Upper lobe of right lung (tissue), 1 donor: ENCODE measurements around the gene GRK5. TPM values are rescaled to one million over a fixed set of nuclear protein-coding genes. Genes with fewer than 3 reads are reported as not detected.

Source experiments
- ATAC-seq: fragments of 200-7000 bp; cut with Tn5 transposase; one replicate; pipeline ENCODE4 v1.9.1; 2020; ENCODE audit warnings: mild to moderate bottlenecking, moderate library complexity
- DNase-seq: peaks from one replicate; pipeline ENCODE4 v3.0.0-alpha.2; 2020
- H3K27ac ChIP-seq: fragments of 200-600 bp; one replicate; pipeline ENCODE4 v1.8.0; 2022
- H3K27me3 ChIP-seq: fragments of 200-600 bp; one replicate; pipeline ENCODE4 v1.8.0; 2022; ENCODE audit warnings: mild to moderate bottlenecking
- H3K36me3 ChIP-seq: fragments of 200-600 bp; one replicate; pipeline ENCODE4 v1.8.0; 2022
- H3K4me1 ChIP-seq: fragments of 200-600 bp; one replicate; pipeline ENCODE4 v1.8.0; 2022
- H3K4me3 ChIP-seq: fragments of 200-600 bp; one replicate; pipeline ENCODE4 v1.8.0; 2022; ENCODE audit warnings: mild to moderate bottlenecking
- H3K9me3 ChIP-seq: fragments of 200-600 bp; one replicate; pipeline ENCODE4 v1.8.0; 2022
- intact Hi-C: fragments of 100-400 bp; cut with DNase I; formaldehyde crosslinking; loops from one replicate; pipeline ENCODE4 v1.11.0; 2022
- total RNA-seq: library from RNA; stranded (reverse); fragmentation: NEBNext Ultra II Directional; extraction: Animal tissue kit (Norgen Biotek cat#: 25700); gene quantifications from one replicate; pipeline ENCODE4 v1.2.1, GENCODE V29; 2021
- TF ChIP-seq, protein P1 (sequence below): fragments of 200-600 bp; IDR thresholded peaks from one replicate; pipeline ENCODE4 v1.8.0; 2022; ENCODE audit warnings: antibody characterized with exemption
- donor health status: DM: no; HTN: yes; CAD: no; lungs with severe emphysema.

GRK5 gene
- total RNA-seq, 1 donor from 2014 or later: 83.5 TPM

DNA sequence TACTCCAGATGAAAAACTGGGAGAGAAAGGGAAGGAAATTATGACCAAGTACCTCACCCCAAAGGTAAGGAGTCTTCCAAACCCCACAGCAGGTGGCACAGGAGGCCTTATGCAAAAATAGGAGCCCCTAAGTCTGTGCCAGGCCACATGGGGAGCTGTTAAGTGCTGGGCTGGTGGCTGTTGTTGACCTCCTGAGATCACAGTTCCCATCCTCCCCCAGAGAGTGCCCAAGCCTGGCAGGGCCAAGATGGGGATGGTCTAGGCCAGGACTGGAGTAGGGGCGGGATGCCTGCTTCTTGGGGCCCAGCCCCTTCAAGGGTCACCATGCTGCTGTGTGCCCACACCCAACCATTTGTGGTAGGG, 189.3 kb downstream of the GRK5 start:
- intact Hi-C loops: no loop called here
- peaks cover 3% of the 10 kb centered on the region for H3K36me3 ChIP-seq
- peak overlapping the region; percentile 81 for H3K27ac ChIP-seq
- no peaks in the 10 kb centered on the region for H3K27me3 ChIP-seq
- H3K4me3 ChIP-seq: no peak overlapping the region
- no peaks in the 10 kb centered on the region for H3K9me3 ChIP-seq
- ATAC-seq (no peak), DNase-seq (no peak)
- TF ChIP-seq, protein P1, sequence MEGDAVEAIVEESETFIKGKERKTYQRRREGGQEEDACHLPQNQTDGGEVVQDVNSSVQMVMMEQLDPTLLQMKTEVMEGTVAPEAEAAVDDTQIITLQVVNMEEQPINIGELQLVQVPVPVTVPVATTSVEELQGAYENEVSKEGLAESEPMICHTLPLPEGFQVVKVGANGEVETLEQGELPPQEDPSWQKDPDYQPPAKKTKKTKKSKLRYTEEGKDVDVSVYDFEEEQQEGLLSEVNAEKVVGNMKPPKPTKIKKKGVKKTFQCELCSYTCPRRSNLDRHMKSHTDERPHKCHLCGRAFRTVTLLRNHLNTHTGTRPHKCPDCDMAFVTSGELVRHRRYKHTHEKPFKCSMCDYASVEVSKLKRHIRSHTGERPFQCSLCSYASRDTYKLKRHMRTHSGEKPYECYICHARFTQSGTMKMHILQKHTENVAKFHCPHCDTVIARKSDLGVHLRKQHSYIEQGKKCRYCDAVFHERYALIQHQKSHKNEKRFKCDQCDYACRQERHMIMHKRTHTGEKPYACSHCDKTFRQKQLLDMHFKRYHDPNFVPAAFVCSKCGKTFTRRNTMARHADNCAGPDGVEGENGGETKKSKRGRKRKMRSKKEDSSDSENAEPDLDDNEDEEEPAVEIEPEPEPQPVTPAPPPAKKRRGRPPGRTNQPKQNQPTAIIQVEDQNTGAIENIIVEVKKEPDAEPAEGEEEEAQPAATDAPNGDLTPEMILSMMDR: no peak
- H3K4me1 ChIP-seq: peaks cover 29% of the 10 kb centered on the region

DNA sequence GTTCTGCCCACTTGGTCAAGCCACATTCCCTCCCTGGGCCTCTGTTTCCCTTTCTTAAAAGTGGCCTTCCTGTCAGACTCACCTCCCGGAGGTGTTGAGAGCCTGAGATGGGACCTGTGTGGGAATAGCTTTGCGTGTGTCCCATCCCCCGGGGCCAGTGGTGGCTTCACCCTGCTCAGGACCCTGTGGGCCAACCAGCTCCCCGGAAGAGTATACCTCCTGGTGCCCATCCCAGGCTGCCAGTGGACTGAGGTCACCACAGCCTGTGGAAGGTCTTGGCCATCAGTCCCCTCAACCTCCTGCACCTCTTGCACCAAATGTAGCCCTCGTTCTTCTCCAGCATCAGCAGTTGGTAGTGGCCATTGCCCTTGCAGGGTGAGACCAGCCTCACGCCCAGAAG, 190.0 kb downstream of the GRK5 start:
- ATAC-seq: no peak
- no peak for DNase-seq
- TF ChIP-seq, protein P1: no peak
- H3K4me1 ChIP-seq: peaks cover 33% of the 10 kb centered on the region
- H3K4me3 ChIP-seq: no peak overlapping the region
- H3K36me3 ChIP-seq: peaks cover 3% of the 10 kb centered on the region
- H3K27me3 ChIP-seq: no peaks in the 10 kb centered on the region
- intact Hi-C loops: no loop called here
- H3K27ac ChIP-seq: no peak overlapping the region
- no peaks in the 10 kb centered on the region for H3K9me3 ChIP-seq

- intact Hi-C loops: no loop called here
- Histone ChIP-seq H3K4me1 (peaks cover 34% of the 10 kb centered on the region), H3K36me3 (peaks cover 3% of the 10 kb centered on the region), H3K27me3 (no peaks in the 10 kb centered on the region), H3K4me3 (no peak overlapping the region), H3K27ac (no peak overlapping the region), H3K9me3 (no peaks in the 10 kb centered on the region)
- ATAC-seq (no peak), DNase-seq (no peak)
- TF ChIP-seq, protein P1: no peak
These were observed 191.6 kb downstream of the GRK5 start for GRCh38 chr10:119398996-119399395.

DNA sequence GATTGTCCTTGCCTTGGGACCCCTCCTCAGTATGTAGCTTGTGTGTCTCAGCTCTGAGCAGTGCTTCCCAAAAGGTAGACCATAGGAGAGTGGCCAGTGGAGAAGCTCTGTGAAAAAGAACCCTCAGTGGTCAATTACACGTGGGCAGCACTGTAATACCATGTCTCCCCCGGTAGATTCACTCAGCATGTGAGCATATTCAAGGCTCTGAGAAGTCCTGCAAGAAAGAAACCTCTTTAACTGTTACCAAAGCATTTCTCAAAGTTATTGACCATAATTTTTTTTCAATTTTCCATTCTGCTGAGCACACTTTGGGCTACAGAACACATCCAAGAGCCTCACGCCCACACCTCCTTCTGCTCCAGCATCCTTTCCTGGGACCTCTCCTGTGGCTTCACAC, 192.1 kb downstream of the GRK5 start:
- intact Hi-C loops: no loop called here
- ATAC-seq (no peak), DNase-seq (no peak)
- Histone ChIP-seq H3K4me1 (peaks cover 34% of the 10 kb centered on the region), H3K36me3 (peaks cover 3% of the 10 kb centered on the region), H3K27me3 (no peaks in the 10 kb centered on the region), H3K9me3 (no peaks in the 10 kb centered on the region), H3K27ac (no peak overlapping the region), H3K4me3 (no peak overlapping the region)
- TF ChIP-seq, protein P1: no peak

DNA sequence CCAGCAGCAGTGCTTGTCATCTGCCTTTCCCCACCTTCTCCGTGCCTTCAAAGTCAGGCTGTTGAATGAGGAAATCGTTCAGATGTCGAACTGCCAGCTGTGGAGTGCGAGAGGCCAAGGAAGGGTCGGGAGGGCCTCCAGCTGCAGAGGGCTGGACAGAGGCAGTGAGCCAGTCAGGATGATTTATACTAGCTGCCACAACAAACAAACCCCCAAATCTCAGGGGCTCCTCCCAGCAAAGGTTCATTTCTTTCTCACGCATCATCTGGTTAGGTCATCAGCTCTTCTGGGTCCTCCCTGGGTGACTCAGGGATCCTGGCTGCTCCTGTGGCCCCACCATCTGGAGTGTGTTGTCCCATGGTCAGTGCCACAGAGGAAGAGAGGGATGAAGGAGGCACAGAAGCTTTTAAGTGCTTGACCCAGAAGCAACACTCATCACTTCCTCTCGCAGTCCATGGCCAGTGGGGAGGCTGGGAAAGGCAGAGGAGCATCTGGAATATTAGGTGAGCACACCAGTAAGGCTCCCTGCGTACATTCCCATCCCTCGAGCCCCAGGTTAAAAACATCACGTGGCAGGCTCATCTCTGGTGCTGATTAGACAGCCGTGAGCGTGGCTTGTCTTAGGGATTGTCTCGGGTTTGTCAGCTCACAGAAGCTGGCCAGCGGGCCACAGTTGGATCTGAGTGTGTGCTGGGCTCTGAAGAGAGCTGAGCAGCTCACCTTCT, 194.5 kb downstream of the GRK5 start:
- no peak for DNase-seq

More for the DNA sequence above, 194.5 kb downstream of the GRK5 start:
- peak; percentile 53 for ATAC-seq
- Histone ChIP-seq H3K9me3 (no peaks in the 10 kb centered on the region), H3K4me1 (peaks cover 26% of the 10 kb centered on the region), H3K27me3 (no peaks in the 10 kb centered on the region), H3K36me3 (peaks cover 3% of the 10 kb centered on the region), H3K27ac (peak overlapping the region; percentile 26), H3K4me3 (no peak overlapping the region)
- intact Hi-C loops: no loop called here
- TF ChIP-seq, protein P1: no peak
